ENCODE data around the gene PTGR2. TPM values are rescaled to one million over a fixed set of nuclear protein-coding genes. Genes with fewer than 3 reads are reported as not detected.

The PTGR2 gene
- total RNA-seq, 2 donors from 2014 or later: 15.9 to 25.0 TPM

DNA sequence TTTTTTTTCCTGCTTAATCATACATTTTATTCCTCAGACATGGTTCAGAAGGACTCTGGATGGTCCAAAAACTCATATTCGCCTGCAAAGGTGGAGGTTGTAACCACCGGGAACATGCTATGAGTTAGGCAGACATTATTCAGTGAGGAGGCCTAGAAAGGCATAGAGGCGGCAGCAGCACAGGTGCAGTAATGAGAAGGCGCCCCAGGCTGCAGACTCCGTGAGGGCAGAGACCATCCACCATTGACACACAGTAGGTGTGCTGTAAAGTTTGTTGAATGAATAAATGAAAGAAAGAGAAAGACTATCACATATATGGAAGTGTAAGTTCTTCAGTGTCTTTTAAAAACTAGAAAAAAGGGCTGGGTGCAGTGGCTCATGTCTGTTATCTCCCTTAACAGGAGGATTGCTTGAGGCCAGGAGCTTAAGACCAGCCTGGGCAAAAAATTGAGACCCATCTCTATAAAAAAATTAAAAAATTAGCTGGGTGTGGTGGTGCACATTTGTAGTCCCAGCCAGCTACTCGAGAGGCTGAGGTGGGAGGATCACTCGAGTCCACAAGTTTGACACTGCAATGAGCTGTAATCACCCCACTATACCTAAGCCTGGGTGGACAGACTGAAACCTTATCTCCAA lies 34.5 kb upstream of the PTGR2 start:
- no peaks in the 10 kb centered on the region for H3K4me1 ChIP-seq
- H3K27ac ChIP-seq: no peak overlapping the region
- no peaks in the 10 kb centered on the region for H3K9me3 ChIP-seq
- no peak overlapping the region for H3K4me3 ChIP-seq
- H3K36me3 ChIP-seq: no peaks in the 10 kb centered on the region
- no peaks in the 10 kb centered on the region for H3K27me3 ChIP-seq
- no peak for DNase-seq (ENCODE audit: low spot score)
- TF ChIP-seq, protein P1, sequence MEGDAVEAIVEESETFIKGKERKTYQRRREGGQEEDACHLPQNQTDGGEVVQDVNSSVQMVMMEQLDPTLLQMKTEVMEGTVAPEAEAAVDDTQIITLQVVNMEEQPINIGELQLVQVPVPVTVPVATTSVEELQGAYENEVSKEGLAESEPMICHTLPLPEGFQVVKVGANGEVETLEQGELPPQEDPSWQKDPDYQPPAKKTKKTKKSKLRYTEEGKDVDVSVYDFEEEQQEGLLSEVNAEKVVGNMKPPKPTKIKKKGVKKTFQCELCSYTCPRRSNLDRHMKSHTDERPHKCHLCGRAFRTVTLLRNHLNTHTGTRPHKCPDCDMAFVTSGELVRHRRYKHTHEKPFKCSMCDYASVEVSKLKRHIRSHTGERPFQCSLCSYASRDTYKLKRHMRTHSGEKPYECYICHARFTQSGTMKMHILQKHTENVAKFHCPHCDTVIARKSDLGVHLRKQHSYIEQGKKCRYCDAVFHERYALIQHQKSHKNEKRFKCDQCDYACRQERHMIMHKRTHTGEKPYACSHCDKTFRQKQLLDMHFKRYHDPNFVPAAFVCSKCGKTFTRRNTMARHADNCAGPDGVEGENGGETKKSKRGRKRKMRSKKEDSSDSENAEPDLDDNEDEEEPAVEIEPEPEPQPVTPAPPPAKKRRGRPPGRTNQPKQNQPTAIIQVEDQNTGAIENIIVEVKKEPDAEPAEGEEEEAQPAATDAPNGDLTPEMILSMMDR (IDR thresholded peaks at IDR 0.05): no peak

DNA sequence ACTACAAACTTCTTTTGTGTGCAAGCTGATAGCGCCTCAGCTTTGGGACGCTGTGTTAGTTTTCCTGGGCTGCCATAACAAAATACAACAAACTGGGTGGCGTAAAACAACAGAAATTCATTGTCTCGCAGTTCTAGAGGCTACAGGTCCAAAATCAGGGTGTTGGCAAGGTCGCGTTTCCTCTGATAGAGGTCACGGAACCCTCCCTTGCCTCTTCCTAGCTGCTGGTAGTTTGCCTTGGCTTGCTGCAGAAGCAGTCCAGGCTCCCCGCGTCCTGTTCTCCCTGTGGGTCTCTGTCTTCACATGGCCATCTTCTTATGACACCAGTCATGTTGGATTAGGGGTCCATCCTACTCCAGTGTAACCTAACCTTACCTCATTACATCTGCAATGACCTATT lies 32.8 kb upstream of the PTGR2 start:
- H3K4me1 ChIP-seq: no peaks in the 10 kb centered on the region
- H3K9me3 ChIP-seq: no peaks in the 10 kb centered on the region
- no peaks in the 10 kb centered on the region for H3K36me3 ChIP-seq
- TF ChIP-seq, protein P1 (IDR thresholded peaks at IDR 0.05): no peak
- H3K4me3 ChIP-seq: no peak overlapping the region
- H3K27ac ChIP-seq: no peak overlapping the region
- no peaks in the 10 kb centered on the region for H3K27me3 ChIP-seq
- no peak for DNase-seq (ENCODE audit: low spot score)

DNA sequence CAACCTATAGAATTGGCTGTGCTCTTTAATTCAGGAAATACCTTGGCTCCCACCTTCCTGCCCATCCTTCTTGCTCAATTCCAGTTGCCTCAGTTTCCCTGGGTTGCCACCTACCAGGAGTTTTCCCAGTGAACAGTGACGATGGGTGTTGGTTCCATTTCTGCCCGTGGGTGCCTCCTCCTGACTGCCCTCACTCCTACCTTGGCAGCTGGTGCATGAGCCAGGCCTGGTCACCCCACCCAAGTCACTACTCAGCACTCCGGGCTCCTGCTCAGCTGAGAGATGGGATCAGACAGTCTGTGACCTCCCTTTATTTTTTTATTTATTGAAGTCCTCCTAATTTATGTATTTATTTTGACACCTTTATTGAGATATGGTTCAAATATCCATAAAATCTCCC lies 31.0 kb upstream of the PTGR2 start:
- TF ChIP-seq, protein P1 (IDR thresholded peaks at IDR 0.05): no peak
- Histone ChIP-seq H3K36me3 (no peaks in the 10 kb centered on the region), H3K4me3 (no peak overlapping the region), H3K27ac (no peak overlapping the region), H3K27me3 (no peaks in the 10 kb centered on the region), H3K4me1 (peaks cover 0 to 7% of the 10 kb centered on the region in 2 donors), H3K9me3 (no peaks in the 10 kb centered on the region)
- no peak for DNase-seq (ENCODE audit: low spot score)

DNA sequence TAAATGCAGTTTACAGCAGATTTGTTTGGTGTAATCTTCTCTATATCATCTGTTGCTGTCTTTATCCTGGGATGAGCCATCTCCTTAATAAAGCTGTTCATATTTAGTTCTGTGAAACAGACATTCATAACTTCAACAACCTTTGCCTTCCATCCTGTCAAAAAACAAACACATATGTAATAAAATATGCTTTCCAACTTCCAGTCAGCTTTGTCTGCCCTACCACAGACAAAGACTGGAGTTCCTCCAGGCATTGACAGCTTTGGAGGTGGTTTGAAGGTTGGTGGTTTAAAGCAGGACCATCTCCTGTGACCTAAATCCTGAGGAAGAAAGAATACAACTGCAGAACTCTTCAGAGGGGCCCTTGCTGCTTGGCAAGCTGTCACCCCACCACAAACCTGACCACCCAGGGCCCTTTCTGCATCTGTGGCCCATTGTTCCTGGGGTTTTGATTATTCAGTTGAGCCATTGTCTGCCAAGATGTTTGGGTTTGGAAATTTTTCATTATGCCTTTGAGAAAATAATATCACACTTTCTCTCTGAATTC lies 28.2 kb upstream of the PTGR2 start:
- H3K4me1 ChIP-seq: peaks cover 0 to 11% of the 10 kb centered on the region in 2 donors
- DNase-seq (ENCODE audit: low spot score): no peak
- no peak overlapping the region for H3K4me3 ChIP-seq
- H3K36me3 ChIP-seq: no peaks in the 10 kb centered on the region
- H3K9me3 ChIP-seq: no peaks in the 10 kb centered on the region
- TF ChIP-seq, protein P1 (IDR thresholded peaks at IDR 0.05): no peak
- H3K27ac ChIP-seq: no peak overlapping the region
- no peaks in the 10 kb centered on the region for H3K27me3 ChIP-seq

DNA sequence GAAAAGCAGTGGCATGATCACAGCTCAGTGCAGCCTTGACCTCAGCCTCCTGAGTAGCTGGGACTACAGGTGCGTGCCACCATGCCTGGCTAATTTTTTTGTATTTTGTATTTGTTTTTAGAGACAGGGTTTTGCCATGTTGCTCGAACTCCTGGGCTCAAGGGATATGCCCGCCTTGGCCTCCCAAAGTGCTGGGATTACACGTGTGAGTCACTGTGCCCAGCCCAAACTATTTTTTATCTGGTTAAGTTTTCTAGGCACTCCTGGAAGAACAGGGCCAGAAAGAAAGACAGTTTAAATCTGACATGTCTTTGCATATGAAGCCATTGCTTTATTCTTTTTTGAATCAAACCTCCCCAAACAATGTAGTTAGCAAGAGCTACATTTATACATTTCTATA lies 27.5 kb upstream of the PTGR2 start:
- H3K27ac ChIP-seq: no peak overlapping the region
- no peak for DNase-seq (ENCODE audit: low spot score)
- TF ChIP-seq, protein P1 (IDR thresholded peaks at IDR 0.05): no peak
- H3K4me1 ChIP-seq: peaks cover 0 to 11% of the 10 kb centered on the region in 2 donors
- no peak overlapping the region for H3K4me3 ChIP-seq
- H3K36me3 ChIP-seq: no peaks in the 10 kb centered on the region
- no peaks in the 10 kb centered on the region for H3K27me3 ChIP-seq
- no peaks in the 10 kb centered on the region for H3K9me3 ChIP-seq

DNA sequence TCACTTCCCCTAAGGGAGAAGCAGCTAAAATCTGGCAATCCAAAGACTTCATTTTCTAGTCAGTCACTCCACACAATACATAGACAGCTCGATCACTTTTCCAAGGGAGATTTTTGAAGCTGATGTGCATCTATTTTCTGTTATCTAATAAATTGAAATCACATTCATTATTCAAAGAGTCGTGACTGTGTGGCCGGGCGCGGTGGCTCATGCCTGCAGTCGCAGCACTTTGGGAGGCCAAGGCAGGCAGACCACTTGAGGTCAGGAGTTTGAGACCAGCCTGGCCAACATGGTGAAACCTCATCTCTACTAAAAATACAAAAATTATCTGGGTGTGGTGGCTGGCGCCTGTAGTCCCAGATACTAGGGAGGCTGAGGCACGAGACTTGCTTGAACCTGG lies 27.1 kb upstream of the PTGR2 start:
- peaks cover 0 to 11% of the 10 kb centered on the region in 2 donors for H3K4me1 ChIP-seq
- TF ChIP-seq, protein P1 (IDR thresholded peaks at IDR 0.05): no peak
- no peak overlapping the region for H3K27ac ChIP-seq
- H3K36me3 ChIP-seq: no peaks in the 10 kb centered on the region
- H3K27me3 ChIP-seq: no peaks in the 10 kb centered on the region
- no peak for DNase-seq (ENCODE audit: low spot score)
- H3K9me3 ChIP-seq: no peaks in the 10 kb centered on the region
- H3K4me3 ChIP-seq: no peak overlapping the region
